Caco-2 (cell line): ENCODE data around the gene TMEFF2. TPM values are rescaled to one million over a fixed set of nuclear protein-coding genes. Genes with fewer than 3 reads are reported as not detected.

Source experiments
- BruUV-seq: library from RNA; stranded (reverse); fragments of 400-500 nt; replicated peaks from 2 replicates; lab custom pipeline; 2021; lab: Mats Ljungman, UMichigan
- CTCF ChIA-PET: fragments of 300-600 bp; sonication (Branson Sonifier 250); formaldehyde crosslinking; loops from one replicate; lab custom pipeline; 2022; ENCODE audit warnings: antibody characterized with exemption; lab: Charles Lee
- POLR2A ChIA-PET: fragments of 300-600 bp; sonication (Branson Sonifier 250); formaldehyde crosslinking; loops from one replicate; lab custom pipeline; 2022; ENCODE audit warnings: antibody characterized with exemption; lab: Charles Lee
- DNase-seq, 2 experiments: peaks; one replicate each; pipeline versions ENCODE4 v3.0.0 to v3.0.0-alpha.2; 2020 to 2022
- H3K27me3 ChIP-seq: replicated peaks from 2 replicates; pipeline ENCODE4 v1.6.0; 2011; ENCODE audit warnings: low read length; ENCODE audit not compliant: control insufficient read depth, insufficient read depth
- H3K36me3 ChIP-seq: 2 replicates; pipeline ENCODE4 v1.5.1; 2011; ENCODE audit warnings: low read length; ENCODE audit not compliant: control insufficient read depth, insufficient read depth
- H3K4me1 ChIP-seq: fragments of 250-450 bp; sonication (Bioruptor Pico); 2 replicates; pipeline ENCODE4 v1.5.1; 2020; ENCODE audit warnings: mild to moderate bottlenecking
- H3K4me3 ChIP-seq: 2 replicates; pipeline ENCODE4 v1.5.1; 2011; ENCODE audit warnings: low read depth, mild to moderate bottlenecking, control low read depth, low read length
- H3K9me3 ChIP-seq: fragments of 250-450 bp; sonication (Bioruptor Pico); 2 replicates; pipeline ENCODE4 v1.5.1; 2020; ENCODE audit warnings: mild to moderate bottlenecking, moderate library complexity
- H3K27ac Mint-ChIP-seq: one replicate; pipeline ENCODE4 v1.8.0; 2022; ENCODE audit warnings: mixed read lengths; ENCODE audit not compliant: unreplicated experiment
- H3K27me3 Mint-ChIP-seq: one replicate; pipeline ENCODE4 v1.8.0; 2022; ENCODE audit warnings: mixed read lengths; ENCODE audit not compliant: insufficient read depth, unreplicated experiment
- H3K36me3 Mint-ChIP-seq: one replicate; pipeline ENCODE4 v1.8.0; 2022; ENCODE audit warnings: mild to moderate bottlenecking, mixed read lengths; ENCODE audit not compliant: insufficient read depth, unreplicated experiment
- H3K4me1 Mint-ChIP-seq: one replicate; pipeline ENCODE4 v1.8.0; 2022; ENCODE audit warnings: low read depth, mixed read lengths; ENCODE audit not compliant: unreplicated experiment
- H3K4me3 Mint-ChIP-seq: one replicate; pipeline ENCODE4 v1.8.0; 2022; ENCODE audit warnings: mild to moderate bottlenecking, moderate library complexity, mixed read lengths; ENCODE audit not compliant: unreplicated experiment
- H3K9me3 Mint-ChIP-seq: one replicate; pipeline ENCODE4 v1.8.0; 2022; ENCODE audit warnings: mixed read lengths; ENCODE audit not compliant: unreplicated experiment
- intact Hi-C: fragments of 100-400 bp; cut with micrococcal nuclease; formaldehyde crosslinking; loops from one replicate; pipeline ENCODE4 v1.10.0; 2022; ENCODE audit not compliant: unreplicated experiment
- total RNA-seq: library from RNA; stranded (reverse); gene quantifications from 2 replicates; pipeline ENCODE4 v1.2.3, GENCODE V29; 2022
- TF ChIP-seq, protein P1 (sequence below), 2 experiments: fragments of 200-600 bp in 1 of 2; IDR thresholded peaks; 1 replicate in 1 of 2; 2 replicates in 1 of 2; pipeline versions ENCODE4 v1.5.1 to v1.8.0; 2011 to 2022; ENCODE audit warnings: antibody characterized with exemption in 1 of 2, control low read depth in 1 of 2, inconsistent platforms in 1 of 2, low read depth in 1 of 2, low read length in 1 of 2, mild to moderate bottlenecking in 1 of 2, moderate library complexity in 1 of 2; ENCODE audit not compliant: insufficient read depth in 1 of 2, severe bottlenecking in 1 of 2, unreplicated experiment in 1 of 2

TMEFF2 gene
- total RNA-seq, 1 experiment from 2014 or later: not detected

DNA sequence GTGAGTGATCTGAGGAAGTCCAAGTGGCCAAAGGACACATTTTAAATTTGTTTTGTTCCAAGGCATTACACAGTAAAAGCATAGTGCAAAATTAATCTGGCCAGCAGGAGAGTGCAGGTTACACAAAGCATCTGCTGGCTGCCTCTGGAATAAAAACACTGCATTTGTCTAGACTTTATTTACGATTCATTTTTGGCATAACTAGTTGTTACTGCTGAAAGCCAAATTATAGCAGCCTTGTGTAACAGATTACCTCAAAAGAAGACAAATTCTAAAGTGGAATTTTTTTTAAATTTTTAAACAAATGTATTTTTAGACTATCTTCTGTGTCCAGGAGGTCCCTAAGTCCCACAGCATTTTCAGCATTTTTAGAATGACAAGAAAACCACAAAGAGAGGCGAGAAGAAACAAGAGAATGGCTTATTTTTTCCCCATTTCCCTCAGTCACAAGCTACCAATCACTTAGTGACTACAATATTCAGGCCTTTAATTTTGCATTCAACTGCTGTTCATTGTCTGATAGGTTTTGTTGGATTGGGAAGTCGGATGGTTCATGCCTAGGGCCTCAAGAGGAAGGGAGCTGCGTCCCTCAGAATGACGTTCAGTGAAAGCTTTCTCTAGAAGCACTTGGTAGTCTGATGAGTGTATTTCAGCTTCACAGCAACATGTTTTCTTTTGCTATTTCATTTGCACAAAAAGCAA, 46.0 kb downstream of the TMEFF2 start:
- Mint-ChIP-seq H3K4me1 (no peaks in the 10 kb centered on the region), H3K36me3 (no peaks in the 10 kb centered on the region), H3K27ac (no peak overlapping the region), H3K9me3 (no peaks in the 10 kb centered on the region), H3K4me3 (no peak overlapping the region), H3K27me3 (peaks cover 6% of the 10 kb centered on the region)
- Histone ChIP-seq H3K4me1 (no peaks in the 10 kb centered on the region), H3K9me3 (no peaks in the 10 kb centered on the region), H3K27me3 (no peaks in the 10 kb centered on the region), H3K36me3 (no peaks in the 10 kb centered on the region), H3K4me3 (no peak overlapping the region)
- no peak for DNase-seq
- ChIA-PET POLR2A (no interaction called here), CTCF (interaction anchor here (1.0 kb wide), 1 partner anchor 336 kb away, joined by 4 read pairs; no protein-coding TSS in a partner anchor)
- intact Hi-C loops: no loop called here
- TF ChIP-seq, protein P1, sequence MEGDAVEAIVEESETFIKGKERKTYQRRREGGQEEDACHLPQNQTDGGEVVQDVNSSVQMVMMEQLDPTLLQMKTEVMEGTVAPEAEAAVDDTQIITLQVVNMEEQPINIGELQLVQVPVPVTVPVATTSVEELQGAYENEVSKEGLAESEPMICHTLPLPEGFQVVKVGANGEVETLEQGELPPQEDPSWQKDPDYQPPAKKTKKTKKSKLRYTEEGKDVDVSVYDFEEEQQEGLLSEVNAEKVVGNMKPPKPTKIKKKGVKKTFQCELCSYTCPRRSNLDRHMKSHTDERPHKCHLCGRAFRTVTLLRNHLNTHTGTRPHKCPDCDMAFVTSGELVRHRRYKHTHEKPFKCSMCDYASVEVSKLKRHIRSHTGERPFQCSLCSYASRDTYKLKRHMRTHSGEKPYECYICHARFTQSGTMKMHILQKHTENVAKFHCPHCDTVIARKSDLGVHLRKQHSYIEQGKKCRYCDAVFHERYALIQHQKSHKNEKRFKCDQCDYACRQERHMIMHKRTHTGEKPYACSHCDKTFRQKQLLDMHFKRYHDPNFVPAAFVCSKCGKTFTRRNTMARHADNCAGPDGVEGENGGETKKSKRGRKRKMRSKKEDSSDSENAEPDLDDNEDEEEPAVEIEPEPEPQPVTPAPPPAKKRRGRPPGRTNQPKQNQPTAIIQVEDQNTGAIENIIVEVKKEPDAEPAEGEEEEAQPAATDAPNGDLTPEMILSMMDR (IDR thresholded peaks at IDR 0.05; ENCODE audit: insufficient read depth in 1 of 2, low read depth in 1 of 2, low read length in 1 of 2, severe bottlenecking in 1 of 2, unreplicated experiment in 1 of 2): no peak
- no TSS peak for BruUV-seq

DNA sequence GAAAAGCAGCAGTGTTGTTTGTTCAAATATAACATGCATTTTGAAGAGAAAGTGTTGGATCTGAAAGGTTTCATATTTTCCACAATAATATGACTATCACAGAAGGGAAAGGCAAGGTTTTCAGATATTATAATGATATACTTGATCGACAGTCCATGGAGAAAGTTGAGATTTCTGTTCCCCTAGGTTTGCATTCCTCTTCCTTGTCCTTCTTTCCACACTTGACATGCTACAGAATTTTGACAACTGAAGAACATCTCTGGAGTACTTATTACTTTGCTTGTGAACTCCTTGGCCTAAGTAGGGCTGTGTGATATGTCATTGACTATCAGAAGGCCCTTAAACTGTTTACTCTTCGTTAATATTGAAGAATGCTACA, 46.5 kb downstream of the TMEFF2 start:
- H3K4me1 Mint-ChIP-seq: no peaks in the 10 kb centered on the region
- Histone ChIP-seq H3K9me3 (no peaks in the 10 kb centered on the region), H3K36me3 (no peaks in the 10 kb centered on the region), H3K4me1 (no peaks in the 10 kb centered on the region), H3K4me3 (no peak overlapping the region), H3K27me3 (no peaks in the 10 kb centered on the region)
- no peak for DNase-seq
- H3K4me3 Mint-ChIP-seq: no peak overlapping the region
- no peaks in the 10 kb centered on the region for H3K9me3 Mint-ChIP-seq
- TF ChIP-seq, protein P1 (IDR thresholded peaks at IDR 0.05; ENCODE audit: insufficient read depth in 1 of 2, low read depth in 1 of 2, low read length in 1 of 2, severe bottlenecking in 1 of 2, unreplicated experiment in 1 of 2): no peak
- intact Hi-C loops: no loop called here
- CTCF ChIA-PET: no interaction called here
- BruUV-seq: no TSS peak
- H3K27me3 Mint-ChIP-seq: peaks cover 6% of the 10 kb centered on the region
- no peak overlapping the region for H3K27ac Mint-ChIP-seq
- POLR2A ChIA-PET: no interaction called here
- no peaks in the 10 kb centered on the region for H3K36me3 Mint-ChIP-seq

DNA sequence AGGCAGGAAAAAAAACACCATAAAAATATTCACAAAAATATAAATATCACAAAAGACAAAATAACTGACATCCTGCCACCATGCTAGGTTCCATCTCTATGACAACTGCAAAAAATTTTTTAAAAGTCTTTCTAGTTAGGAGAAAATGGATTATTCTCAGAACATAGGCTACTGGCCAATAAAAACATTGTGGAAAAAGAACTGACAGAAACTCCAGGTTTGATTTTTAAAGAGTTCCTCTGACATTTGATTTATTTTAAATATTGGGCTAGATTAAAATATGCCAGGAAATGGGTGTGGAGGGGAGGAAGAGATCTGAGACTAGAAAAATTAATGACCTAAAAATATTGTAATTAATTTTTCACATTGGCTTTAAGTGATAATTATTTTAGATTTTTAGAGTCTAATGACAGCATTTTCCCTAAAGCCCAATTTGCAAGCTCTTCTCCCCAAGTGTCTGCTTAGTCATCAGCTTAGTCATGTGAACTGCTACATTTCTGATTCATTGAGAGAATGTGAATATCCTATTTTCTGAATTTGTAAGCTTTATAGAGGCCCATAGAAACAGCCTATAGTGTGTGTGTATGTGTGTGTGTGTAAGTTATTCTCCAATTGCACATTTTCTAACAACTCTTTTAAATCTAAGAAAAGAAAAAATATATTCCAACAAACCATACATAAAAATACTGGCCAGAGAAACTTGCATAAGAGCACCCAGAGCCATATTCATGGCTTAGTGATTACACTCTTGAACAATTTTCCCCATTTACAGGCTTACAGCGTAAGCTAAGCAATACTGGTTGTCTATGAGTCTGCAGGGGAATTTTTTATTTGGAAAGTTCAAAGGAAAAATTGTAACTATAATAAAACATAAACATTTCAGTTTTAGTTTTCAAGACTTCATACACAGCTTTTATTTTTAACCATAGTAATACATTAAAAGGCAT, 48.4 kb downstream of the TMEFF2 start:
- CTCF ChIA-PET: no interaction called here
- H3K27ac Mint-ChIP-seq: no peak overlapping the region

More for the DNA sequence above, 48.4 kb downstream of the TMEFF2 start:
- H3K36me3 Mint-ChIP-seq: no peaks in the 10 kb centered on the region
- peaks cover 6% of the 10 kb centered on the region for H3K27me3 Mint-ChIP-seq
- no peak overlapping the region for H3K4me3 ChIP-seq
- H3K4me1 ChIP-seq: no peaks in the 10 kb centered on the region
- H3K36me3 ChIP-seq: no peaks in the 10 kb centered on the region
- H3K9me3 Mint-ChIP-seq: no peaks in the 10 kb centered on the region
- no peak for DNase-seq
- POLR2A ChIA-PET: no interaction called here
- no peaks in the 10 kb centered on the region for H3K4me1 Mint-ChIP-seq
- H3K9me3 ChIP-seq: no peaks in the 10 kb centered on the region
- BruUV-seq: no TSS peak
- no peaks in the 10 kb centered on the region for H3K27me3 ChIP-seq
- intact Hi-C loops: no loop called here
- no peak overlapping the region for H3K4me3 Mint-ChIP-seq
- TF ChIP-seq, protein P1 (IDR thresholded peaks at IDR 0.05; ENCODE audit: insufficient read depth in 1 of 2, low read depth in 1 of 2, low read length in 1 of 2, severe bottlenecking in 1 of 2, unreplicated experiment in 1 of 2): no peak
